ENCODE data around the gene FAM83G. TPM values are rescaled to one million over a fixed set of nuclear protein-coding genes. Genes with fewer than 3 reads are reported as not detected.
A peak's percentile ranks its signal among the peaks of the same experiment; 100 is the strongest.

The FAM83G gene
- total and polyA plus RNA-seq, 8 donors = 5.6 to 12.9 (median 9.4) TPM

GRCh38 chr17:18981642-18982424 is 22.7 kb downstream of the FAM83G start:
- intact Hi-C loops (cut with DNase I) = no loop called here
- no peak for TF ChIP-seq CTCF (IDR thresholded peaks at IDR 0.05)
- Histone ChIP-seq H3K27me3 (no peaks in the 10 kb centered on the region), H3K4me3 (no peak overlapping the region), H3K9me3 (no peaks in the 10 kb centered on the region), H3K36me3 (peaks cover 0 to 15% (median 0%) of the 10 kb centered on the region in 3 donors), H3K27ac (peak overlapping the region; percentile 52 to 78 (median 68)), H3K4me1 (no peaks in the 10 kb centered on the region)
- no peak for FAIRE-seq
- 63 to 68% methylated on average over 30 of the region's 30 CpGs for WGBS, 2 donors
- peak; percentile 62 to 85 (median 78) for ATAC-seq
- peak in 5 of 6 donors; percentile 51 to 75 (median 72) for DNase-seq

- H3K27me3 ChIP-seq = no peaks in the 10 kb centered on the region
- H3K9me3 ChIP-seq = no peaks in the 10 kb centered on the region
- DNase-seq = no peak
- 78 to 95% methylated on average over 5 to 6 of the region's 6 CpGs for WGBS, 2 donors
- intact Hi-C loops (cut with DNase I) = no loop called here
- H3K27ac ChIP-seq = peak overlapping the region; percentile 52 to 78 (median 68)
- no peak for TF ChIP-seq CTCF (IDR thresholded peaks at IDR 0.05)
- H3K4me1 ChIP-seq = no peaks in the 10 kb centered on the region
- no peak overlapping the region for H3K4me3 ChIP-seq
- H3K36me3 ChIP-seq = peaks cover 0 to 15% (median 0%) of the 10 kb centered on the region in 3 donors
- FAIRE-seq = no peak
- no peak for ATAC-seq
Observed at GRCh38 chr17:18981335-18981641, 23.3 kb downstream of the FAM83G start.

- H3K9me3 ChIP-seq = no peaks in the 10 kb centered on the region
Observed at GRCh38 chr17:18980682-18981334, 23.8 kb downstream of the FAM83G start.

GRCh38 chr17:18978655-18979054 is 25.9 kb downstream of the FAM83G start:
- H3K36me3 ChIP-seq = peaks cover 0 to 15% (median 0%) of the 10 kb centered on the region in 3 donors
- intact Hi-C loops (cut with DNase I) = no loop called here
- DNase-seq (no peak), ATAC-seq (no peak), FAIRE-seq (no peak)
- TF ChIP-seq CTCF (IDR thresholded peaks at IDR 0.05) = no peak
- H3K27me3 ChIP-seq = no peaks in the 10 kb centered on the region
- H3K9me3 ChIP-seq = no peaks in the 10 kb centered on the region
- no peaks in the 10 kb centered on the region for H3K4me1 ChIP-seq
- WGBS, 2 donors = 93 to 96% methylated on average over 17 of the region's 17 CpGs
- H3K4me3 ChIP-seq = no peak overlapping the region
- no peak overlapping the region for H3K27ac ChIP-seq

More at GRCh38 chr17:18980682-18981334, 23.8 kb downstream of the FAM83G start:
- Histone ChIP-seq H3K27ac (peak overlapping the region; percentile 52 to 78 (median 68)), H3K27me3 (no peaks in the 10 kb centered on the region), H3K36me3 (peaks cover 0 to 15% (median 0%) of the 10 kb centered on the region in 3 donors), H3K4me1 (no peaks in the 10 kb centered on the region), H3K4me3 (no peak overlapping the region)
- FAIRE-seq (no peak), ATAC-seq (no peak), DNase-seq (no peak)
- no peak for TF ChIP-seq CTCF (IDR thresholded peaks at IDR 0.05)
- intact Hi-C loops (cut with DNase I) = no loop called here
- WGBS, 2 donors = 76 to 77% methylated on average over 13 of the region's 13 CpGs

- Histone ChIP-seq H3K4me1 (no peaks in the 10 kb centered on the region), H3K4me3 (no peak overlapping the region), H3K27ac (no peak overlapping the region), H3K9me3 (no peaks in the 10 kb centered on the region), H3K36me3 (peaks cover 0 to 15% (median 0%) of the 10 kb centered on the region in 3 donors), H3K27me3 (no peaks in the 10 kb centered on the region)
- no peak for TF ChIP-seq CTCF (IDR thresholded peaks at IDR 0.05)
- DNase-seq (no peak), FAIRE-seq (no peak), ATAC-seq (no peak)
- intact Hi-C loops (cut with DNase I) = no loop called here
- WGBS, 2 donors = 92 to 94% methylated on average over 13 of the region's 13 CpGs
Observed at GRCh38 chr17:18978050-18978449, 26.5 kb downstream of the FAM83G start.

All from pancreas (tissue), 10 donors.